HG03442 (cell line): Measurements from ENCODE around the gene SNX15.
A peak's percentile ranks its signal among the peaks of the same experiment; 100 is the strongest.
"Not testable (repeated sequence)": the region's sequence is repeated elsewhere in the genome, so short reads cannot be mapped to it uniquely, and the experiment has no call there.

Experiments used
- ATAC-seq: cut with Tn5 transposase; IDR thresholded peaks from one replicate; pipeline ENCODE4 v1.9.1; 2021; ENCODE audit warnings: mild to moderate bottlenecking, moderate library complexity; ENCODE audit not compliant: unreplicated experiment

The SNX15 gene

DNA sequence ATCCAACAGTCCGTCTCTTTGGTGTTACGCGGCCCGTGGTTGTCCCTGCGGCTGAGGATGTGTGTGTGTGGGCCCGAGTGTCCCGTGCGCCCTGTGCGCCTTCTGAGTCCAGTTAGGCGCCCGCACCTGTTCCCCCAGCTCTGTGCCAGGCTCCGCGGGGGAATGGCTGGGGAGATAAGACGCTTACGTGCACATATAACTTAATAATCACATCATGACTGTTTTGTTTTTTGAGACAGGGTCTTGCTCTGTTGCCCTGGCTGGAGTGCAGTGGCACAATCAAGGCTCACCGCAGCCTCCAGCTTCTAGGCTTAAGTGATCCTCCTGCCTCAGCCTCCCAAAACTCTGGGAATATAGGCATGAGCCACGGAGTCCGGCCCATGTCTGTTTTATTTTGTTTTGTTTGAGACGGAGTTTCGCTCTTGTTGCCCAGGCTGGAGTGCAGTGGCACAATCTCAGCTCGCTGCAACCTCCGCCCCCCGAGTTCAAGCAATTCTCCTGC lies 12.5 kb upstream of the SNX15 start:
- ATAC-seq, result no peak

DNA sequence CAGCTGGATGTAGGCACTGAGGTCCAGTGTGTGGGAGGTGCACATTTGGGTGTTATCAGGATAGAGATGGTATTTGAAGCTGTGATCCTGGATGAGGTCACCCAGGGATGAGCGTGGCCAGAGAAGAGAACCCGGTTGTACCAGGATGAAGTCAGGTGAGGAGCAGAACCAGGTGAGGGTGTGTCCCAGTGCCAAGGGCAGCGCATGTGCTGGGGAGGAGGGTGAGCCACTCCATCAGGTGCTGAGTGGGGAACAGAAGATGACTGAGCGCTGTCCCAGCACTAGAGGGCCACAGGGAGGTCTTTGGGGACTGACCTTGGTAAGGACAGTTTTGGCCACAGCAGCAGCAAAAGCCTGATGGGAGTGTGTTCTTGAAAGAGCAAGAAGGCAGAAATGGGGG lies 10.5 kb upstream of the SNX15 start:
- no peak for ATAC-seq

DNA sequence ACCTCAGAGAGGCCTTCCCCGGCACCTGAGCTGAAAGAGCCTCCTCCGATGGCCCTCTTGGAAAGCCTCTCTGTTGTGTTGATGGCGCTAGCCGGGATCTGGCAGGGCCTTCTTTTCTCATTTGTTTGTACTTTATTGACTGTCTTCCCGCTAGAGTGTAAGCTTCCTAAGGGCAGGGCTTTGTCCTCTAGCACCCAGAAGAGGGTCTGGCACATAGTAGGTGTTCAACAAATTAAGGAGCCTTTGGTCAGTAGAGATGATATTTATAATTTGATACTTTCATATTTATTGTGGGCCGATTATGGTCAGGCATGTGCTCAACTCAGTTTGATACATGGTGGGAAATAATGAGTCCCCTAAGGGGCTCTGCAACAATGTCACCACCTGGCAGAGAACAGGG lies 9.3 kb upstream of the SNX15 start:
- ATAC-seq, result no peak

DNA sequence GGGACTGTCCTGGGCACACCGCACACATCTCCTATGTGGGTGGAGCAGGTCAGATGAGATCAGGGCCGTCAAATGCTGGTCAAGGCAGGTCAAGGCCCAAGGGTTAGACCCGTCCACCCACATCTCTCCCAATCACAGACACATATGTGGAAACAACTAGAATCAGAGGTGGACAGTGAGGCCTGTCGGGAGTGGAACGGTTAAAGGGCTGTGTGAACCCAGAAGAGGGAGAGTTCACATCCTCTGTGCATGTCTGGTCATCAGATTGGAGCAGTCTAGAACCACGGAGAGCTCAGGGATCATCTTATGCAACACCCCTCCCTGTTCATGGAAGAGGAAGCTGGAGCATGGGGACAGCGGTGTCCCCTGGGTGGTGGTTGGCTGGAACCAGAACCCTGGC lies 7.4 kb upstream of the SNX15 start:
- no peak for ATAC-seq

DNA sequence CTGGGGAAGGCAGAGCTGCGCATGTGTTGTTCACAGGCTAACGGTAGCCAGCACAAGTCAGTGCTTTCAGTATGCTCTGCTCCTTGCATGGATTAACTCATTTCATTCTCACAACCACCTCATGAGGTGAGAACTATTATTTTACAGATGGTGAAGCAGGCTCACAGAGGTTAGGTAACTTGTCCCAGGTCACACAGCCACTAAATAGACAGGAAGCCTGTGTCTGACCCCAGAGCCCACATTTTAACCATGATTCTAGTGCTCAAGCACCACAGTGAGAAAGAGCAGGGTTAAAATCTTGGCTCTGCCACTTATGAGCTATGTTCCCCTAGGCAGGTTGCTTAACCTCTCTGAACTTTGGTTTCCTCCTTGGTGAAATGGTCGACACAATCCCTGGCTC lies 6.2 kb upstream of the SNX15 start:
- no peak for ATAC-seq

DNA sequence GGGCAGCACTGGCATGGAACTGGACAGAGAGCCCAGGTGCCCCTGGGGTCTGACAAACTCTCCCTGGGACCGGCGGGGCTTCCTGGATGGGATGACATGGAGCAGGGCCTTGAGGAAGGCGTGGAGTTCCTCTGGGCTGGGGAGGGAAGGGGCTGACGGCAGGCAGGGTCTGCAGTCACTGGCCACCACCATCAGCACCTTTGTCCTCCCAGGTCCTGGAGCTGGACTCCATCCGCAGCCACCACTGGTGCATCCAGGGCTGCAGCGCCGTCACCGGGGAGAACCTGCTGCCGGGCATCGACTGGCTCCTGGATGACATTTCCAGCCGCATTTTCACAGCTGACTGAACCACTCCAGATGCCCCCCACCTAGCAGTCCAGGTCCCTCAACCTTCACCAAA lies 5.7 kb upstream of the SNX15 start:
- no peak for ATAC-seq

DNA sequence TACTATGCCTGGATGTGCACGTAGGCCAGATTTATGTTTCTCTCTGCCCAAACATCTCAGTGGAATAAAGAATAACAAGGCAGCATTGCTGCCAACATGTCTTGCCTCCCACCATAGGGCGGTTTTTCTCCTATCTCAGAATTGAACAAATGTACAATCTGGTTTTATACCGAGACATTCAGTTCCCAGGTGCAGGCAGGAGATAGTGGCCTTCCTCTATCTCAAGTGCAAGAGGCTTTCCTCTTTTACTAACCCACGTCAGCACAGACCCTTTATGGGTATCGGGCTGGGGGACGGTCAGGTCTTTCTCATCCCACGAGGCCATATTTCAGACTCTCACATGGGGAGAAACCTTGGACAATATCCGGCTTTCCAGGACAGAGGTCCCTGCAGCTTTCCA lies 3.7 kb upstream of the SNX15 start:
- ATAC-seq, result not testable (repeated sequence)

DNA sequence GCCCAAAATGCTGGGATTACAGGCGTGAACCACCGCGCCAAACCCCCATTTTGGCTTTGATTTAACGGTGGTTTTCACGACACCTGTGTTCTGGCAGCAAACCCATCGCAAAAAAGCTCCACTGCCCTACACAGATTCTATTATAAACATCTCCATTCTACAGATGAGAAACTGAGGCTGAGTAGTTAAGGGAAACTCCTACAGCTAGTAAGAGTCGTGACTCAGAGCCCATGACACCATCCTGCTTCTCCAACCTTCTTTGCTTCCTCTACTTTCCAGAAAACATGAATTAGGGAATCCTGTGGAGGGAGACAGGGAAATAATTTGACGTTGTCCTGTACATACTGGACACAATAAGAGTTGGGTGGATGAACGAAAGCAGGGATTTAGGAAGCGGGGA lies 429 bp upstream of the SNX15 start:
- no peak for ATAC-seq

DNA sequence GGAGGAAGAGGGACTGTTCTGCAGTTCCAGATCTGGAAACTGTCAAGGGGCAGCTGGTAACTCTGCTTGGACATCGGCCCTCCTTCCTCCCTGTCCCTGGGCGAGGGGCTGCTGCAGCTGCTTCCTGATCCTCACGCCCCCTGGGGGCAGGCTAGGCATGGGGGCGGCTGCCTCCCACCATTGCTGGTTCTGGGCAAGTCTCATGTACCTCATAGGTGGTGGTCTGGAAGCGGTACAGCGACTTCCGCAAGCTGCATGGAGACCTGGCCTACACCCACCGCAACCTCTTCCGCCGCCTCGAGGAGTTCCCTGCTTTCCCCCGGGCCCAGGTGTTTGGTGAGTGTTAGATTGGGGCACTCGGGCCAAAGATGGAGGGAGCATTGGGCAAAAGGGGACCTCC lies 5.0 kb downstream of the SNX15 start:
- ATAC-seq, result no peak

DNA sequence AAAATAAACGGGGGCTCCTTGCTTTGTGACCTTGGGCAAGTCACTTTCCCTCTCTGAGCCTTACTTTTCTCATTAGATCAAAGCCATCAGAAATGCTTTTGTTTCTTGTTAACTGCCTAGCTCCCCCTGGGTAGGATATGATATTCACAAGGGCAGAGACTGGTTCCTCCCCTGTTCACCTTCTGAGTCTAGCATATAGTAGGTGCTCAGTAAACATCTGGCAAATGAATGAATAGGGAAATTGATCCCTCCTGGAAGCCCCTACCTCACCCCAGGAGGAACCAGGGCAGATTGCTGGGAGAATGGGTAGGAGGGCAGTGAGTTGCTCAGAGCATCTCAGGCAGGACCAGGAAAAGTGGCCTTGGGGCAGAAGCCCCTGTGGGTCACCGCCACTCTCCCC lies 7.2 kb downstream of the SNX15 start:
- no peak for ATAC-seq

DNA sequence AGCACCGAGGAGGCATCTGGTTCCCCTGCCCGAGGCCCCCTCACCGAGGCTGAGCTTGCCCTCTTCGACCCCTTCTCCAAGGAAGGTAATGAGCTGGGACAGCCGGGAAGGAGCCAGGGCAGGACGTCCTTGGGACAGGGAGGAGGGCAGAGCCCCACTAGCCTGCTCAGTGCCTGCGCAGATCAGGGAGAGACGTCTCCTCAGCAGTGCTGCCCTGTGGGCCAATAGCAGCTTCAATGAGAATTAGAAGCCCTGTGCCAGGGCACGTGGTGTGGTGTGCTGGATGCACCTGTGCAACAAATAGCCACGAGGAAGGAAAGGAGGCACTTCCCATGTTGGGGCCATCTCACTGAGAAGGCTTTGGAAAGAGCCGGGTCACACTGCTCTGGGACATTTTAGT lies 8.3 kb downstream of the SNX15 start:
- ATAC-seq, result no peak

DNA sequence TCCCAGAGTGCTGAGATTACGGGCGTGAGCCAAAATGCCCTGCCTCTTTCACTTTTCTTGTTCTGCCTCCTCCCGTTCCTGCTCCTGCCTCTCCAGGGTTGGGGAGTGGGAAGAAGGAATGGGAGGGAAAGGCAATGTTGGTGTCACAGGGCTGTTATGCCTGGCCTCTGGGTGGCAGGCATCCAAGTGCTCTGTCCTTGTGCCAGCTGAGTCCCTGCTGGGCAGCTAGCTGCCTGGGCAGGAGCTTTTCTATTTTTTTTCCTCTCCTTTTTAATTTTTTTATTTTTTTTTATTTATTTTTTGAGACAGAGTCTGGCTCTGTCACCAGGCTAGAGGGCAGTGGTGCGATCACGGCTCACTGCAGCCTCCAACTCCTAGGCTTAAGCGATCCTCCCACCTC lies 9.7 kb downstream of the SNX15 start:
- ATAC-seq, result no peak

DNA sequence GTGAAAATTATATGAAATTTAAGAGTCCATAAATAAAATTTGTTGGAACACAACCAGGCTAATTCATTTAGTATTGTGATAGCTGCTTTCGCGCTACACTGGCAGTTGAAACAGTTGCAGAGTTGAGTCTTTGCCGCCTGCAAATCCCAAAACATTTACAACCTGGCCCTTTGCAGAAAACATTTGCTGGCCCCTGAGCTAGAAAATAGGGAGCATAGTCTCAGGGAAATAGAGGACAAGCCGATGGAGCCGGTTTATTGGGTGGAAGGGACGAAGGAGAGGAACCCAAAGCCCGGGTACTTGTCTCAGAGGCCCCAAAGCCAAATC lies 13.2 kb downstream of the SNX15 start:
- no peak for ATAC-seq

DNA sequence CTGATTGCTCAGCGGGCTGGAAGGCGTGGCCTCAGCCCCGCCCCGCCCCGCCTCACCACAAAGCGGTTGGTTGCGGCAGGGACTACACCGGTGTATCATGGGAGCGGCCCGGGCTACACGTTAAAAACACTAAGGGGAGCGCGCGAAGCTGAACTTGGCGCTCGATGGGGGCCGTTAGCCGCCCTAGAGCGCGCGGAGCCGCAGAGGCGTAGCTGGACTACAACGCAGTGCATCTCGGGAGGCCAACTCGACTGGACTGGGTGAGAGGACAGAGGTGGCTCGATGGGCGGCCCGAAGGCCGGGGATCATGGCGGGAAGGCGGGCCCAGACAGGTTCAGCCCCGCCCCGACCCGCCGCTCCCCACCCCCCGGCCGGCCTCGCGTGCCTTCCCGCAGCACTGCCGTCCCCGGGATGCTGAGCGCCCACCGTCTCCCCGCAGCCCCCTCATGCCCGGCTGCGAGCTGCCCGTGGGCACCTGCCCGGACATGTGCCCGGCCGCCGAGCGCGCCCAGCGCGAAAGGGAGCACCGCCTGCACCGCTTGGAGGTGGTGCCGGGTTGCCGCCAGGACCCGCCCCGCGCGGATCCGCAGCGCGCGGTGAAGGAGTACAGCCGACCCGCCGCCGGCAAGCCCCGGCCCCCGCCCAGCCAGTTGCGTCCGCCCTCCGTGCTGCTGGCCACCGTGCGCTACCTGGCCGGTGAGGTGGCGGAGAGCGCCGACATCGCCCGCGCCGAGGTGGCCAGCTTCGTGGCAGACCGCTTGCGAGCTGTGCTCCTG lies 13.8 kb downstream of the SNX15 start, which contains the start of gene SAC3D1:
Gene SAC3D1 (plus strand): TSS at position 364 of the 776 bp plus-strand sequence. CDS start 83 bp downstream, at position 447.
- ATAC-seq, result peak; percentile 84

DNA sequence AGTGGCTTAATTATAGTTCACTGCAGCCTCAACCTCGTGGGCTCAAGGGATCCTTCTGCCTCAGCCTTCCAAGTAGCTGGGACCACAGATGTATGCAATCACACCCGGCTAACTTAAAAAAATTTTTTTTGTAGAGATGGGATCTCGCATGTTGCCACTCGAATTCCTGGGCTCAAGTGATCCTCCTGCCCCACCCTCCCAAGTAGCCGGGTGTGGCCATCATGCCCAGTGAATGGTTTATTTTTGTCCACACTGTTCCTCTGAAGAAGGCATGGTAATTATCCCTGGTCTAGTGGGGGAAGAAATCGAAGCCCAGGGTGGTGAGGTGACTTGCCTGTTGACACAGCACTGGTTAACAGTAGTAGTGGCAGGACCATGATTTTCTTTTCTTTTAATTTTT lies 15.7 kb downstream of the SNX15 start:
- ATAC-seq, result no peak

DNA sequence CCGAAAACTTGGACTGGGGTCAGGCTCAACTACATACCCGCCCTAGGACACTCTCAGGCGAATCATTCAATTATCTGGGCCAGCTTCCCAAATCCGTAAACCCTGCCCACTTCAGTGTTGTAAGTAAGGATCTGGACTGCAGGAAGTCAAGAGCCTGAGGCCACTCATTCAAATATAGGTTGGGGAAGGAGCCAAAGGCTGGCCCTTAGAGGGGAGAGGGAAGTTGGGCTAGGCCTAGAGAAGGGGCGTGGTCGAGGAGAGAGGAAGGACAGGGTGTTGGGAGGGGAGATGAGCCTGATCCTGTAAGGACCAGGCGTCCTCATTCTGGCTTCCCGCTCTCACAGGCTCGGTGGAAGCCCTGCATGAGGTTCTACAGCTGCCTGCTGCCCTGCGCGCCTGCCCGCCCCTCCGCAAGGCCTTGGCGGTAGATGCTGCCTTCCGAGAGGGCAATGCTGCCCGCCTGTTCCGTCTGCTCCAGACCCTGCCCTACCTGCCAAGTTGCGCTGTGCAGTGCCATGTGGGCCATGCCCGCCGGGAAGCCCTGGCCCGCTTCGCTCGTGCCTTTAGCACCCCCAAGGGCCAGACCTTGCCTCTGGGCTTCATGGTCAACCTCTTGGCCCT lies 16.8 kb downstream of the SNX15 start:
- ATAC-seq, result no peak

DNA sequence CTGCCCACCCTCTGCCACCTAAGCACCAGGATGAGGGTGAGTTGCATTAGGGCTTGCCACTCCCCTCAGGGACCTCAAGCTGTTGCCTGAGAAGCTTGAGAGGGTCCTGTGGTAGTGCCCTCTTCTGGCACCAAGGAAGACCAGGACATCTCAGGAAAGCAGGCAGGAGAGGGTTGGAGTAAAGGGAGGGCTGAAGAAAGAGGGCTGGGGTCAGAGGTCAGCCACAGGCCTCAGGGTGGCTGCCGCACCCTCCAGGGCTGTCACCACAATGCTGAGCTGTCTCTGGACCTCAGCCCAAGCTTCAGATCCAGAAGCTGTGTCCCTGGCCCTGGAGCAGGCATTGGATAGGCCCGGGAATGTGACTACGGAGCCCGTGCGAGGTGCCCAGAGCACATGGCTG lies 17.8 kb downstream of the SNX15 start:
- ATAC-seq, result no peak

DNA sequence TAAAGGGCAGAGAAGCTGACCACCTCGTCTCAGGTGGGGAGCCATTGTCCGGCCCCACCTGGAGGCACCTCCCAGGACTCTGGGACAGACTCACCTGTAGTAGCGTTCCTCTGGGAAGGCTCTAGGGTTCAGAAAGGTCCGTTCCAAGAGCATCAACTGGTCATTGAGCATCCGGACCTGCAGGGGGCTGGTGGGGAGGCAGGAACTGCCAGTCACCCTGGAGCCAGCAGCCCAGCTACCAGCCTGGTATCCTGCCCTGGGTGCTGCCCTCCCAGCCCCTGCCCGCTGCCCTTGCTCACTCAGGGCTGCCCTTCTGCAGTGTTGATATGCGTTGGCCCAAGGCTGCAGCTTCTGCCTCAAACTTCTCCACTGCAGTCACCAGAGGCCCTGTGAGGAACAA lies 18.5 kb downstream of the SNX15 start:
- ATAC-seq, result no peak

DNA sequence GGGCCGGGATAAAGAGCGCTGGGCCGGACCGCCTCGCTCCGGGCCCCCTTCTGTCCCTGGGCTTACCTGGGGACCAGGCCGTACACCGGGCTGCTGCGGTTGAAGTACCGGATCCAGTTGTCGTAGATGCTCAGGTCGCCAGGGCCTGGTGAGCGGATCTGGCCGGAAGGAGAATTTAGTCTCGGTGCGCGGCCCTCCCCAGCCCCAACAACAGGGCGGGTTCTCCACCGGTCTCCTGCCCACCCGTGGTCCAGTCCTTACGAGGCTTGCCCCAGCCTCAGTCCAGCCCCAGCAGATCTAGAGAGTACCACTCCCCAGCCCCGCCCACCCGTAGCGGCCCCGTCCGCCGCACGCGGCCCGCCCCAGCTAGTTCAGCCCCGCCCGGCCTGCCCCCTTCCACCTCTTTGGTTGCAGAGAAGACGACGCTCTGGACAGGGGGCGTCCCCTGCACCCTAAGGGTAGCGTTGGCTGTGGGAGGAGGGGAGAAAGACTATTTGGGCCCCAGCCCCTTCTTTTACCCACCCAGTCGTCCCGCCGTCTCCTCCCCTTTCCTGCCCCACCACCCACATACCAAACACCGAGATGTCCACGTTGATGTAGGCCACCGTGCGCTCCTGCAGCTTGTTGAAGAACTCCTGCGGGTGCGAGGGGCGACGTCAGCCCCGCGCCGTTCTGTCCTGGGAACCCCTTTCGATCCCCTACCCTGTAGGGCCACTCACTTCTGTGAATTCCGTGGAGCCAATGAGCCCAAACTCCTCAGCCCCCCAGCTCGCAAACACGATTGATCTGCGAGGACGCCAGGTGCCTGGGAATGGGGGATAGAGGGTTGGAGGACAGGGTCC lies 20.6 kb downstream of the SNX15 start:
- ATAC-seq, result no peak

DNA sequence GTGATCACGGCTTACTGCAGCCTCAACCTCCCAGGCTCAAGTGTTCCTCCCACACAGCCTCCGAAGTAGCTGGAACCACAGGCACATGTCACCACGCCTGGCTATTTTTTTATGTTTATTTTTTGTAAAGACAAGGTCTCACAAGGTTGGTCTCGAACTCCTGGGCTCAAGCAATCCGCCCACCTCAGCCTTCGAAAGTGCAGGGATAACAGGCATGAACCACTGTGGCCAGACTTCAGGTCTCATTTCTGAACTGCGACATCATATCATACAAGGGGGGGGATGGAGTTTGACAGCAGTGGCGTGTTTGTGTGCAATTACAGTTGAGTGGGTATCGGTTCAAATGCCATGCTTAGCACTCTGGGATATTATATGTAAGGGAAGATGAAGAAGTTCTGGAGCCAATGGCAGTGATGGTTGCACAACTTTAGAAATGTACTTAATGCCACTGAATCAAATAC lies 24.2 kb downstream of the SNX15 start:
- ATAC-seq, result no peak

DNA sequence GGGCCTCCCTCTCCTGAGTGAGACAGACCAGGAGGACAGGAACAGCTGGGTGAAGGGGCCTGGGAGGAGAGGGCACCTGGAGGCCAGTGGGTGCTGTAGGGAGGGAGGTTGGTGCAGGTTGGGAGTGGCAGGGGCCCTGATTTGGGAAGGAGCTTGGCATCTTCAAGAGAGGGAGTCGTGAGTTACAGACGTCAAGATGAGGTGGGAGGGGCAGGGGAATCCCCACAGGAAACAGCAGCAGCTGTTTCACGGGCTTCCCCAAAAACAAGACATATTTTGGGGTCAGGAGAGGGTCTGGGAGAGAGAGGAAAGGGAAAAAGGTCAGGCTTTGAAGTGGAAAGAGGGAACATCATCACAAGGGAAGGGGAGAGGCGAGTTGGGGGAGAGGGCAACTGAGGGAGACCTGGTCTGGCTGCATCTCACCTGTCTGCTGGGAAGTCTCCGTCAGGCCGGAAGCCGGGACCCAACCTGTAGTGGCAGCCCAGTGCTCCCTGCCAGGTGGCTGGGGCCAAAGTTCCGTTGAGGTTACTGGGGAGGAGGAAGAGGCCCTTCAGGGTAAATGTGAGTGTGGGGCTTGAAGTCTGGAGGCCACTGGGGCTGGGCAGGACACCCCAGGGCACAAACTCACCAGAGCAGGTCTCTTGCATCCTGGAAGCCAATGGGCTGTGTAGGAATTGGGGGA lies 26.7 kb downstream of the SNX15 start:
- ATAC-seq, result no peak
